Dedifferentiated amniotic fluid mesenchymal stem cell (primary cell): ENCODE measurements around the gene SH3TC1.
A peak's percentile ranks its signal among the peaks of the same experiment; 100 is the strongest.

ENCODE experiments used
- DNase-seq: peaks from one replicate; pipeline ENCODE4 v3.0.0-alpha.2; 2016; ENCODE audit errors: extremely low spot score

SH3TC1 gene

DNA sequence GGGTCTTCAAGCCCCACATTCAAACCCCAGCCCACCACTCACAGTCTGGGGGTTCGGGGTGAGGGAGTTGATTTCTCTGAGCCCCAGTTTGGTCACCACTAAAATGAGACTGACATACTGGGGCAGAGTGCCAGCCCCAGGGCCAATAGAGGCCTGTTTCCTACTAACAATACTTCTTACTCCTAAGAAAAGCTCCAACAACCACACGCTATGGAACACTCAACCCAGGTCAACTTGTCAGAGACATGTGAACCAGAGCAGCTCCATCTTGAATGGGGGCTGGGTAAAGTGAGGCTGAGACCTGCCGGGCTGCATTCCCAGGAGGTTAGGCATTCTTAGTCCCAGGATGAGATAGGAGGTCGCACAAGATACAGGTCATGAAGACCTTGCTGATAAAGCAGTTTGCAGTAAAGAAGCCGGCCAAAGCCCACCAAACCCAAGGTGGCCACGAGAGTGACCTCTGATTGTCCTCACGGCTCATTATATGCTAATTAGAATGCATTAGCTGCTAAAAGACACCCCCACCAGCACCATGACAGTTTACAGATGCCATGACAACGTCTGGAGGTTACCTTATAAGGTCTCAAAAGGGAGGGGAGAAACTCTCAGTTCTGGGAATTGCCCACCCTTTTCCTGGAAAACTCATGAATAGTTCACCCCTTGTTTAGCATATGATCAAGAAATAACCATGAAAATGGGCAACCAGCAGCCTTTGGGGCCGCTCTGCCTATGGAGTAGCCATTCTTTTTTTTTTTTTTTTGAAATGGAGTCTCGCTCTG, 43.9 kb downstream of the SH3TC1 start:
- no peak for DNase-seq

DNA sequence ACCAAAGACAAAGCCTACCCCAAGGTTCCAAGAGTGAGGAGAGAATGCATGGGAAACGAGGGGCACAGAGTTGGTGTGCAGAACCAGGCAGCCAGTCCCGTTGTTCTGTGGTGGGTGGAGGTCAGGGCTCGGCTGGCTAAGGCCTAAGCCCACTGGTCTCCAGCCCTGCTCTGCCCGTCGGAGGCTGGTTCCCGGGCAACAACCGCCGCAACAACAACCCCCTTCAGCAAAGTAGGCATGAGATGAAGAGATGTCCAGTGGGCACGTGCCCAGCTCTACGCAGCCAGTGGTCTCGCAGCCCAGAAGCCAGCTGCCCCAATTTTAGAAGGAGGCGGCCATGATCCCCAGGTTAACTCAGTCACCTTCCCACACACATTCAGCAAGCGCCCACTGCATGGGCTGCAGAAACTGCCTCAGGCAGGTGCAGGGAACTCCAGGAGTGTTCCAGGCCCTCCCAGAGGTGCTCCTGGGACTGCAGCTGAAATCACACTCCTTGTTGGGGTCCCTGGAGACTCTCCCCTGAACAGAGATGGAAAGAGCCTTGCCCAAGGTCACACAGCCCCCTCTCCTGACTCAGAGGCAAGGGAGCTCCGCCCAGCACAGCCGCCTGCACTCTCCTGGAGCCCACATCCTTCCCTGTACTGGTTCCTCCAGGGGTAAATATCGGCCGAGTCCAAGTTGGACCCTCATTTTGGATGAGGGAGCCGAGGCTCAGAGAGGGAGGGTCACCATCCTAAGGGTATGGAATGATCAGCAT, 45.1 kb downstream of the SH3TC1 start:
- no peak for DNase-seq

DNA sequence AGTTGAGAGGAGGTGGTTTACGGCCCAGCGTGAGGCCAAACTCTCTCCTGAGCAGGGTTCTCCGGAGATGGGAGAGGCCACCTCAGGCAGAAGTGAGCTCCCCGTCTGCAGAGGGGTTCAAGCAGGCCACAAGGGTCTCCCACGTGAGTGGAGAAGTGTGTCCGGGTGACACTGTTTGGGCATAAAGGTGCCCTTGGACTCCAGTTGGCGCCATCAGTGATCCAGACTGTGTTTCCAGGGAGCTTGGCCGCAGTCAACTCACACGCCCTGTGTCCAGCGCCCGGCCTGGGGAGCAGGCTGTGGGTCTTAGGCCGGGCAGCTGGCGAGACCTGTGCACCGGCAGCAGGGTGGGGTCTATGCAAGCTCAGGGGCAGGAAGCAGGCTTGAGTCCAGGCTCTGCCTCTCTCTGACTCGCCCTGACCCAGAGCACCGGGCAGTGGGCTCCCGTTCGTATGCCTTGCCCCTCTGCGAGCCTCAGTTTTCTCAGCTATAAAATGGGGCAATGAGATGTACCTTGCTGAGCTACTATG, 45.9 kb downstream of the SH3TC1 start:
- DNase-seq: no peak

DNA sequence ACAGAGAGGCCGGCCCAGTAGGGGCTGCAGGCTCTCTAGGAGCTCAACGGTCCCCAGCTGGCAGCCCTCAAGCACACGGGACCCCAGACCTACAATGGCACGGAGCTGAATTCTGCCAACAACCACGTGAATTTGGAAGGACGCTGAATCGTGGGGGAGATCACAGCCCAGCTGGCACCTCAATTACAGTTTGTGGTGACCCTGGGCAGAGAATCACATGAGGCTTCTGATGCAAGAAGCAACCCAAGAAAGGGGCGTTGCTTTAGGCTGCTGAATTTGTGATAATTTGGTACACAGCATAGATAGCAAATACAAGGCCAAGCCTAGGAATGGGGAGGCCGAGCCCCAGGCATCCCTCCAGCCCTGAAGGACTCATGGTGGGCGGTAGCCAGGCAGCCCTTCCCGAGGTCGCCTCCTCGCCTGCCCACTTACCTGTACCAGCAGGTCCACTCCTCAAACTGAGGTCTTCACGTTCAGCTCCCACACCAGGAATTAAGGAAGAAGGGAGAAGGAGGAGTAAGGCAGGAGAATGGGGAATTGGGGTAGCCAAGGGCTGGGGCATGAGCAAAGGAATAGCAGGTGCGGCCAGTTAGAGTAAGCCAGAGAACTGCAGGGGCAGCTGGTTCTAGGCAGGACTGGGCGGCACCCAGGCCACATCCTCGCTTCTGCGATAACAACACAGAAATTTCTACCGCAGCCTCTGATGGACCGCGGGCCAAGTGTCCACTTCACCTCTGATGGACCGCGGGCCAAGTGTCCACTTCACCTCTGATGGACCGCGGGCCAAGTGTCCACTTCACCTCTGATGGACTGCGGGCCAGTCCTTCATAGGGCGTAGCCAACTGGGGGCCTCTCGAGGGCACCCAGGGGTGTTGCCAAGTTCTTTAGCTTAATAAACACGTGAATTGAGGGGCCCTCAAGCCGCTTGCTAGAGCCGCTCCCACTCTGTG, 47.1 kb downstream of the SH3TC1 start:
- DNase-seq: no peak

DNA sequence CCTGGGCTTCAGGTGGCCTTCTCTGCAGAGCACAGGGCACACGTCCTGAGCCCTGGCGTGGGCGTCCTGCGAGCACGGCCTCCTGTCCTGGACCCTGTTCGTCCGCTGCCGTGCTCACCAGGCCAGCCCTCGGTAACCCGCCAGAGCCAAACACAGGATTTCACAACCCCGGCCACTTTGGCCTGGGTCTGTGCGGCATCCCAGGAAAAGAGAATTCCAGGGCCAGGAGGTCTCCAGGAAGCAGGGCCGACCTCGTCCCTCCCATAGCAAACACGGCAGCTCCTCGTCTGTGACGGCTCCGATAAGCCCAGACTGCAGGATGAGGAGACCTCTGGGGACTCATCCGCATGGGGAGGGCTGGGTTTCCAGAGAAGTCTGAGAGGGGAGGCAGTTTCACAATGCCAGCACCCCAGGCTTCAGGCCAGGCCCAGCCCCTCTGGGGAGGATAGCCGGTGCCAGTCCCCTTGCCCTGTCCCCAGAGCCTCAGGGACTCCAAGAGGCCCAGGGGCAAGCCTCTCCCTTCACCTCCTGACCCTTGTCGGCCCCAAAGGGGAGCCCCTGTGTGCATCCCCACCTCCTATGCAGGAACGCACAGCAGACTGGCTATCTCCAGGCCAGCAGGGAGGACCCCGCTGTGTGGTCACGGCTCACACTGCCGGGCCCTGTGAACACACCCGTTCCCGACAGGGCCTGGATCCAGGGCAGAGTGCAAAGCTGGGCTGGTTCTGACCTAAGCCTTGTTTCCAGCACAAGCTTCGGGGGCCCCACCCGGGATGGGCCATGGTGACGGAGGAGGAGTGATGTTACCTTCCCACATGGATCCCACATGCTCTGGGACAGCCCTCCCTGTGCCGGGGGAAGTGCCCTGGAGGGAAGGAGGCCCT, 48.2 kb downstream of the SH3TC1 start:
- DNase-seq: no peak

DNA sequence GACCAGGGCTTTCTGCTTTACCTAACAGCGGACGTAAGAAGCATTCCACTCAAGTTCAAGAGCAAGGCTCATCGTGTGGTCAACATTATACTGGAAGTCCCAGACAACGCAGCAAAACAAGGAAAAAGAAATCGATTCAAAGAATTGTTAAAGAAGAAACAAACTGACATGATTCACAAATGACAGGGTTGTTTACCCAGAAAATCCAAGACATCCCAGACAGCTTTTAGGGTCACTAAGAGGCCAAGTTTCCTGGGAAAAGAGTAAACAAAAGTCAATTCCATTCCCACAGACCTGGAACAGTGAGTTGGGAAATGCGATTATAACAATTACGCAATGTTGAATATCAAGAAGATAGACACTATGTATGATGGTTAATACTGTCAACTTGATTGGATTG, 49.0 kb downstream of the SH3TC1 start:
- no peak for DNase-seq

DNA sequence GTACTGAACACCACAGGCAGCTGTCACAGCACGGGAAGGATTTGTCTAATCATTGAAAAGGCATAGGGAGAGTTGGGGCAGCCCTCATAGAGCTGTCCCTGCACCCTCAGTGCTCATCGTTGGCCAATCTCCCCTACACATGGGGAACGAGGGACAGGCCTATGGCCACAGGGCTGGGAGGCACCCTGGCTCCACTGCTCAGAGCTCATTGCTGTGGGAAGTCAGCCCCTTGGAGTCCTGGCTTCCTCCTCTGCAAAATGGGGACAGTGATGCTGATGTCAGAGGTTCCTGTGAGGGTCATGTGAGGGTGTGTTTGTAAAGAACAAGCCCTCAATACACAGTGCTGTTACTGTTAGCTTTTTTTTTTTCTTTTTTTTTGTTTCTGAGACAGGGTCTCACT, 51.1 kb downstream of the SH3TC1 start:
- no peak for DNase-seq

DNA sequence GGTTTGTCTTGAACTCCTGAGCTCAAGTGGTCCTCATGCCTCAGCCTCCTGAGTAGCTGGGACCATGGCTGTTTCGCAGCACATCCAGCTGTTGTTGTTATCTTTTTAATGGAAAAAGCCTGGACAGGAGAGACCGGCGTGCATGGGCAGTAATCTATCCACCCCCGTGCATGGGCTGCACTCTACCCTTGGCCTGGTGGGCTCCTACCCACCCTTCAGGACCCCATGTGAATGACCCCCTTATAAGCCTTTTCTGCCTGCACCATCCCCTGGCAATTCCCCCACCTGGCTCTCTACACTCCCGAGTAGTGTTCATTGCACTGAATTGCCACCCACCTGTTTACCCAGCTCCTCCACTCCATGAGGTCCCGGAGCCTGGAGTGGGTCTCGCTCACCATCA, 51.5 kb downstream of the SH3TC1 start:
- no peak for DNase-seq

DNA sequence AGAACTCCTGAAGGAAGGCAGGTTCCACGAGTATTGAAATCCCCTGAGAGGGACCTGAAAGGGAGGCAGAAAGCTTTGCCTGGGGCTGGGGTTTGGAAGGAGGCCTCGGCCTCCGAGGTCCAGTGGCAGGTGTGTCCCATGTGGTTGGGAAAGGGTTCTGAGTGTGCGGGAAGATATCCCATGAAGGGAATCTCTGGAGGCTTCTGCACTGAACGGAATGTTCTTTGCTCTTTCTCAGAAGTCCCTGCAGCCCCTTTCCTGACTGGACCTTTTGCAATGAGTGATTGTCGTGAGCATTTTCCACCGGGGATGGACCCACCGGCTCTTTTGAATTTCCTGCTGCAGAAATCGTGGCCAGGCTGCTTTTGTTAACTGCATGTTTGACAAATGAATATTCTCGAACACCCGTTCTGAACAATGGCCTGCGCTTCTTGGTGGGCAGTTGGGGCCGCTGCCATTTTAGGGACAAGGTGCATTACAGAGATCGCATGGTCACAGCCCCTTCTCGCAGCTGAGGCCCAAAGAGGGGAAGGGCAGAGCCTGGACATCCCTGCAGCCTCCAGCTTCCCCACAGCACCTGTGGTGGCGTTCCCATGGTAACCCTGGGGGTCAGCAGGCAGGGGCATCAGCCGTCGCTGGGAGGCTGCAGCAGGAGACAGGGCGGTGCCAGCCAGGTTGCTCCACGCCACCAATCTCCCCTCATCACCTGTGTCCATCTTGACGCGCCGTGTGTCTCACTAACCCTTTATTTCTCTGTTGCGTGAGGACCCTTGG, 52.2 kb downstream of the SH3TC1 start:
- DNase-seq: no peak

DNA sequence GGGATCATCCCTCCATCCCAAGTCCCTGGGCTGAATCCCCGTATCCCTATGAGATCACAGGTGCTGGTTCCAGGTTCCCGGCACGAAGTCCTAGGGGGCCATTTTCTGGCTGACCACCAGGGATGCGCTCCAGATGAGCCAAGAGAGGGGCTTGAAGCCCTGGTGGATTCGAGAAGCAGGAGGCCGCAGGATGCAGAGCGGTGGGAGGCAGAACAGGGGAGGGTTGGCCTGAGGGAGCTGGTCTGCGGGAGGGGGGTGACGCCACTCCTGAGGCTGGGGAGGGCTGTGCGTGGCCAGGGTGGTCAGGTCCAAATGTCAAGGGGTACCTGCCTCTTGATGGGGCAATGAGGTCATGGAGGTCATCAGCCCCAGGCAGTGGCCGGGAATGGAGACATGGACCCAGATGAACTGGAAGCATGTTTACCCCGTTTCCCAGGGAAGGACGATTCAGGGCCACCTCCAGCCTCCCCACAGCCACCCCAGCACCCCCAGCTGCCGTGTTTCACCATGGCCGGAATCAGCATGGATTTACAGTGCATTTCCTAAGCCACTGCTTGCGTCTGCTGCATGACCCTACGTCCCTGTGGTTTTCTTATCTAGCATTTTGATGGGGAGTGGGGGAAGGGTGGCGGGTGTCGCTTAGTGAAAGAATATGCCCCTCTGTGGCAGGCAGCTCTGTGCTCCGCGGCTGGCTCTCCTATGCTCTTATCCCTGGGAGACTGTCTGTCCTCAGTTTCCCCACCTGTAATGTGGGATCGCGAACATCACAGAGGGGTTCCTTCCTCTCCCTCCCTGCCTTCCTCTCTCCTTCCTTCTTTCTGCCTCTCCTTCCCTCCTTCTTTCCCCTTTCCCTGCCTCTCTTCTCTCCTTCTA, 53.4 kb downstream of the SH3TC1 start:
- DNase-seq: no peak

DNA sequence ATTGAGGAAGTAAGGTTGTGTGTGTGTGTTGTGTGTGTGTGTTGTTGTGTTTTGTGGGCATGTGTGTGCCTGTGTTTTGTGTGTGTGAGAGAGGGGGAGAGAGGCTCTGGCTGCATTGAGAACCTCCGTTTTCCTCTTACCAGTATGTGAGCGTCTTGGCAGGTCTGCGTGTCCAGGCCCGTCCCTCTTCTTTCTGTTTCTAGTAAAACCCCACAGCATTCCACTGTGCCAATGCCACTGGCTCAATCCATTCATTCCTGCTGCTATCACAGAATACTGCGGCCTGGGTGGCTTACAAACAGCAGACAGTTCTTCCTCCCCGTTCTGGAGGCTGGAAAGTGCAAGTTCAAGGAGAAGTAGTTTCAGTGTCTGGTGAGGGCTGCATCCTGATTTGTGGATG, 55.0 kb downstream of the SH3TC1 start:
- no peak for DNase-seq

DNA sequence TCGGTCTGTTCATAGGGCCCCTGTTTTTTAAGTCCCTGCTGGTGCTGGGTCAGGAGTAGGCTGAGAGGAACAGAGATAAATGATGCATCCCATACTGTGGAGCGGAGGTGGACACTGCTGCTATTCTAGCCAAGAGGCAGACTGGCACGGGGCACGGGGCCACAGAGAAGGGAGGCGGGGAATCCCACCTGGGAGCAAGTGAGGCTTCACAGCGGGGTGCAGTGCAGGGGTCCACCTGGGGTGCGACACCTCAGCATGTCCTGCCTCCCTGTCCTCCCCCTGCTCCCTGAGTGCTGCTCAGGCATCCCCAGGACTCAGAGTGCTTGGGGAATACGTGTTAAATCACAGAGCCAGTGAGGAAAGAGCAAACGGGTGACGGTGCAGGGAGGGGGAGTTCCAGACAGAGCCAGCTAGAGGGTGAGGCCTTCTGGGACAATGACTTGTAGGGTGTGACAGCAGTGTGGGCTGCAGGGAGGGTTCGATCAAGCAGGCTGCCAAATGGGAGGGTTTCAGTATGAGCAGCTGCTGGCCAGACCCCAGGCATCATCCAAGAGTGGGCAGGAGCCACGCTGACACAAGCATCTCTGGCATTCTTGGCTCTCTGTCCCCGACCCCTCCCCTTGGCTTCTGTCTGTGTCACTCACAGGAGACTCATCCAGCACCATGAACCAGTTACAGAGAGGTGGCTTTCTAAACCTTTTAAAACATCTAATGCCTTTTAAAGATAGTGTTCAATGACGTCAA, 56.8 kb downstream of the SH3TC1 start:
- peak; percentile 52 for DNase-seq

DNA sequence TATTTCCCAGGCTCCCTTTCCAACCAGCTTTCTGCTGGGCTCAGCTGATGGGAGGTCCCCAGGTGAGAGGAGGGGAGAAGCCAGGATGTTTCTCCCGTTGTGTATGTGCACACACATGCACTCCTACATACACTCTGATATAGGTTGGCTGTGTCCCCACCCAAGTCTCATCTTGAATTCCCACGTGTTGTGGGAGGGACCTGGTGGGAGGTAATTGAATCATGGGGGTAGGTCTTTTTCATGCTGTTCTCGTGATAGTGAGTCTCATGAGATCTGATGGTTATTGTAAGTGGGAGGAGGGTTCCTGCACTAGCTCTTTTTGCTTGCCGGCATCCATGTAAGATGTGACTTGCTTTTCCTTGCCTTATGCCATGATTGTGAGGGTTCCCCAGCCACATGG, 58.8 kb downstream of the SH3TC1 start:
- DNase-seq: no peak

DNA sequence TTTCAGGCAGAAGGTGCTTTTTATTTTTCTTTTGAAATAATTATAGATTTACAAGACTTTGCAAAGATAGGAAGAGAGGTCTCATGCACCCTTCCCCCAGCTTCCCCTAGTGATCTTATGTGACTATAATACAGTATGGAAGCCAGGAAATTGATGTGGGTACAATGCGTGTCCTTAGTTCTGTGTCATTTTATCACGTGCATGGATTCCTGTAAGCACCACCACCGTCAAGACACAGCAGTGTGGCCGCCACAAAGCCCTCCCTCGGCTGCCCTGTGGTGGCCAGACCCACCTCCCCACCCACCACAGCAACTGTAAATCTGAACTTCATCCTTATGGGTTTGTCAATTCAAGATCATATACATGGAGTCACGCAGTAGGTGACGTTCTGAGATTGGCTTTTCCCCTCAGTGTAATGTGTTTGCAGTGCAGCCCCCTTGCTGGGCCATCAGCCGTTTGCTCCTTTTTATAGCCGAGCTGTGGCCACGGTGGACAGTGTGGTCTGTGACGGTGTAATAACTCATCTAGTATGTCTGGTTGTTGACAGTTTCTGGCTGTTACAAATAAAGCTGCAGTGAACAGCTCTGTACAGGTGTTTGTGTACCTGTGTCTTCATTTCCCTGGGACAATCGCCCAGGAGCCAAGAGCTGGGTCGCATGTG, 59.6 kb downstream of the SH3TC1 start:
- no peak for DNase-seq

DNA sequence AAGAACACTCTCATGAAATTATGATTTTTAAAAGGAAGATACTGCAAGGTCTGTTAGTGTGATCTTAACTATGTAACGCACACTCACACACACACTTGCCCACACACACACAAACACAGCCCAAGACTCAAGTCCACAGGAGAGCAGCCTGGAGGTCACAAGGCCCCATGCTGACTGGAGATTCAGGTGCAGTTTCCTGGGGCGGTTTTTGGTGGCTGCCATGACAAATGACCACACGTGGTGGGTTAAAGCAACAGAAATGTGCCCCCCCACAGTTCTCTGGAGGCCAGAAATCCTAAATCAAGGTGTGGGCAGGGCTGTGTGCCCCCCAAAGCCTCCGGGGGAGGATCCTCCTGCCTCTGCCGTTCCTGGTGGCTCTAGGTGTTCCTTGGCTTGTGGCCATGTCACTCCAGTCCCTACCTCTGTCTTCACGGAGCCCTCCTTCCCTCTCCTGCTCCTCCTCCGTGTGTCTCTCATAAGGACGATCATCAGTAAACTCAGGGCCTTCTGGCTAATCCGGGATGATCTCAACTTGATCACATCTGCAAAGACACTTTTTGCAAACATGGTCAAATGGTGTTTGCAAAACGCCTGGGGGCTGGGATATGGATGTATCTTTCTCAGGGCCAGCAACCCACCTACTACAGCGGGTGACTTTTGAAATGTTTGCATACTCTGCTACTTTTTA, 60.8 kb downstream of the SH3TC1 start:
- DNase-seq: no peak

DNA sequence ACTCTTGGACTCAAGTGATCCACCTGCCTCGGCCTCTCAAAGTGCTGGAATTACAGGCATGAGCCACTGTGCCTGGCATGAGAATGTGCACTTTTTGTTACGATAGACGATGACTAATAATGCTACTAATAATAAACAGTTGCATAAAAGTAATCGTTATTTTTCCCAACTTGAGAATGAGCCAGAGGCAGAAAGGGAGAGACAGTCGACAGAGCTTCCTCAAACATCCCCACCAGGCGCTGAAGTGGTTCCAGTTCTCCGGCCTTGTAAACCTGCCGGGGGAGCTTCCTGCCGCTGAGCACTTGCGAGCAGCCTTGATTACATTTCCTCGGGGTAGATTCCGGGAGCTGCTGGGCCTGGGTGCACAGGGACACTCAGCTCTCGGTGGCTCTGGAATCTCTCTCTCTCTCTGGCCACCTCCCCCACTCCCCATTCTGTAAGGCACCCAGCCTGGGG, 61.6 kb downstream of the SH3TC1 start:
- no peak for DNase-seq

DNA sequence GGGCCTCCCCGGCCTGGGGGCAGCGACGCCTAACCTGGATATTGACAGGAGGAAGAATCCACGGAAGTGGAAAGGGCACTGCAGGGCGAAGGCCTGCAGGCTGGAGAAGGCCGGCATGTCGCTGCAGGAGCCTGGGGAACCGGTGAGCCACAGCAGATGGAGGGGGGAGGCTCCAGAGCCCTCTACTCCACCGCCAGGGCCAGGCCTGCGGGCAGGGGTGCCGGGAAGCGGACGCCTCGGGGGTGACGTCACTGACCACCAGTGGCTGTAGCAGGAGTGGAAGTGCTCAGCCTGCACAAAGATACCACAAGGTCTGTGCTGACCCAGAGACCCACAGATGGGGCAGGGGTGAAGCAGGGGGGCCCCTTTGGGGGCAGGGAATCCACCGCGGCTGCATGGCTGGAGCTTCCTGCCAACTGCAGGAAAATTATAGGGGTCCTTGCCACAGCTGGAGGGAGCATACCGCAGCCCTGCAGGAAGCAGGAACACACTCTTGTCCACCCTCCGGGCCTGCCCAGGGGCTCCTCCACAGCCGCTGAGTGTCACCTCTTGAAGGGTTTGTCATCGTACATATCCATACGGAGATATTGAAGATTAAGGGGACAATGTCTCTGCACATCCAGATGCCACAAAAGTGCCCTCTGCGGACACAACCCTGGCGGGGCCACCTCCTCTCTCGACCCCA, 62.9 kb downstream of the SH3TC1 start:
- DNase-seq: no peak
